Measurements from ENCODE around the gene AZU1. TPM values are rescaled to one million over a fixed set of nuclear protein-coding genes. Genes with fewer than 3 reads are reported as not detected.

Gene AZU1
- total and polyA plus RNA-seq, 7 donors, result 0.03 to 1.1 (median 0.36) TPM; not detected in 4

DNA sequence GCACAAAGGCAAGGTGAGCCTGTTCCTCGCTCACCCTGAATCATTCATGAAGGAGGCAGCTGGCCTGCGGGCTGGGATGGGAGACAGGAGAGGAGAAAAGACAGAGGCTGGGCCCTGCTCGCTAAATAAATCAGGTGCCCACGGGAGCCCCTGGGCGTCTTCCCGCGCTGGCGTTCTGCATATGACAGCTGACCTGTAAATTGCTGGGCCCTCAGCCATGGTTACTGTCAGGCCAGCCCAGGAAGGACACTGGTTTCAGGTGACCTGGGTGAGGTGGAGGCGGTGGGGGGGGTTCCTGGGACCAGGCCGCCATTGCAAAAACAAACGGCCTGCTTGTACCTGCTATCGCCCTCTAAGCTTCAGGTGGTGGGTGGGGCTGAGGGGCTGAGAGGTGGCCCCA is 33.8 kb upstream of the AZU1 start:
- Histone ChIP-seq H3K4me1 (peaks cover 0 to 26% (median 17%) of the 10 kb centered on the region in 4 donors), H3K36me3 (no peaks in the 10 kb centered on the region), H3K9me3 (no peaks in the 10 kb centered on the region), H3K4me3 (no peak overlapping the region), H3K27me3 (no peaks in the 10 kb centered on the region), H3K27ac (no peak overlapping the region)
- TF ChIP-seq POLR2AphosphoS5 (IDR thresholded peaks at IDR 0.05), result no peak
- no peak for TF ChIP-seq POLR2A (IDR thresholded peaks at IDR 0.05)
- TF ChIP-seq EP300 (IDR thresholded peaks at IDR 0.05), result no peak
- TF ChIP-seq, protein P1, sequence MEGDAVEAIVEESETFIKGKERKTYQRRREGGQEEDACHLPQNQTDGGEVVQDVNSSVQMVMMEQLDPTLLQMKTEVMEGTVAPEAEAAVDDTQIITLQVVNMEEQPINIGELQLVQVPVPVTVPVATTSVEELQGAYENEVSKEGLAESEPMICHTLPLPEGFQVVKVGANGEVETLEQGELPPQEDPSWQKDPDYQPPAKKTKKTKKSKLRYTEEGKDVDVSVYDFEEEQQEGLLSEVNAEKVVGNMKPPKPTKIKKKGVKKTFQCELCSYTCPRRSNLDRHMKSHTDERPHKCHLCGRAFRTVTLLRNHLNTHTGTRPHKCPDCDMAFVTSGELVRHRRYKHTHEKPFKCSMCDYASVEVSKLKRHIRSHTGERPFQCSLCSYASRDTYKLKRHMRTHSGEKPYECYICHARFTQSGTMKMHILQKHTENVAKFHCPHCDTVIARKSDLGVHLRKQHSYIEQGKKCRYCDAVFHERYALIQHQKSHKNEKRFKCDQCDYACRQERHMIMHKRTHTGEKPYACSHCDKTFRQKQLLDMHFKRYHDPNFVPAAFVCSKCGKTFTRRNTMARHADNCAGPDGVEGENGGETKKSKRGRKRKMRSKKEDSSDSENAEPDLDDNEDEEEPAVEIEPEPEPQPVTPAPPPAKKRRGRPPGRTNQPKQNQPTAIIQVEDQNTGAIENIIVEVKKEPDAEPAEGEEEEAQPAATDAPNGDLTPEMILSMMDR (IDR thresholded peaks at IDR 0.05), result no peak
- no peak for DNase-seq
- intact Hi-C loops (cut with DNase I), result no loop called here
- 93 to 95% methylated on average over 12 of the region's 12 CpGs for WGBS, 2 donors

GRCh38 chr19:795073-795611 is 32.5 kb upstream of the AZU1 start:
- Histone ChIP-seq H3K4me3 (no peak overlapping the region), H3K4me1 (peaks cover 0 to 33% (median 30%) of the 10 kb centered on the region in 4 donors), H3K36me3 (peaks cover 0 to 2% (median 0%) of the 10 kb centered on the region in 4 donors), H3K27ac (peak overlapping the region; percentile 10 to 90 (median 48)), H3K9me3 (no peaks in the 10 kb centered on the region), H3K27me3 (no peaks in the 10 kb centered on the region)
- intact Hi-C loops (cut with DNase I), result loop anchor here (5.0 kb wide), 2 partner anchors 57 to 133 kb away; partner anchors contain the start of genes ELANE and RNF126
- 83 to 84% methylated on average over 28 of the region's 28 CpGs for WGBS, 2 donors
- no peak for DNase-seq
- TF ChIP-seq POLR2AphosphoS5 (IDR thresholded peaks at IDR 0.05) (no peak), POLR2A (IDR thresholded peaks at IDR 0.05) (no peak), EP300 (IDR thresholded peaks at IDR 0.05) (no peak)
- TF ChIP-seq, protein P1 (IDR thresholded peaks at IDR 0.05), result no peak

DNA sequence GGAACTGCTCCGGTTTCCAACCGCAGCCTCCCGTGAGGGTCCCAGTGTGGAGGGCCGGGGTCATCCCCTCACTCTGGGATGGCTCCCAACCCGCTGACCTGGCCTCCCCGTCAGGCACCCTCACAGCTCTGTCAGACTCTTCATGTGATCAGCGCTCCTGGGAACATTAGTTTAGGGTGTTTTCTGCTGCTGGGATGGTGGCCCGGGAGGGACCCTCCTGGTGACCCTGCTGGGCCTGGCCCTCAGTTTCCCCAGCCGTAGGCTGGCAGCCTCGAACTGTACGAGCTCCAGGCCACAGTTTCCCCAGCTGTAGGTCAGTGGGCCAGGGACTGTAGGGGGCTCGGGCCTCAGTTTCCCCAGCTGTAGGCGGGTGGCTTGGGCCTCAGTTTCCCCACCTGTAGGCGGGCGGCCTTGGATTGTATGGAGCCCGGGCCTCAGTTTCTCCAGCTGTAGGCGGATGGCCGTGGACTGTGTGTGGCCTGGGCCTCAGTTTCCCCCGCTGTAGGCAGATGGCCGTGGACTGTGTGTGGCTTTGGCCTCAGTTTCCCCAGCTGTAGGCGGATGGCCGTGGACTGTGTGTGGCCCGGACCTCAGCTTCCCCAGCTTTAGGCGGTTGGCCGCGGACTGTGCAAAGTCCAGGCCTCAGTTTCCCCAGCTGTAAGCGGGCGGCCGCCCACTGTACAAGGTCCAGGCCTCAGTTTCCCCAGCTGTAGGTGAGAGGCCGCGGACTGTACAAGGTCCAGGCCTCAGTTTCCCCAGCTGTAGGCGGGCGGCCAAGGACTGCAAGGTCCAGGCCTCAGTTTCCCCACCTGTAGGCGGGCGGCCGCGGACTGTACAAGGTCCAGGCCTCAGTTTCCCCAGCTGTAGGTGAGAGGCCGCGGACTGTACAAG is 31.7 kb upstream of the AZU1 start:
- WGBS, 2 donors, result 76 to 82% methylated on average over 39 of the region's 39 CpGs
- Histone ChIP-seq H3K27ac (peak overlapping the region; percentile 79 to 90 (median 82)), H3K9me3 (no peaks in the 10 kb centered on the region), H3K27me3 (no peaks in the 10 kb centered on the region), H3K4me3 (peak overlapping the region; percentile 47 to 100 (median 63)), H3K36me3 (peaks cover 0 to 7% (median 0%) of the 10 kb centered on the region in 4 donors), H3K4me1 (peaks cover 0 to 41% (median 38%) of the 10 kb centered on the region in 4 donors)
- TF ChIP-seq POLR2AphosphoS5 (IDR thresholded peaks at IDR 0.05), result no peak
- no peak for TF ChIP-seq EP300 (IDR thresholded peaks at IDR 0.05)
- no peak for TF ChIP-seq POLR2A (IDR thresholded peaks at IDR 0.05)
- TF ChIP-seq, protein P1 (IDR thresholded peaks at IDR 0.05), result no peak
- intact Hi-C loops (cut with DNase I), result loop anchor here (5.0 kb wide), 2 partner anchors 56 to 134 kb away; partner anchors contain the start of genes ELANE and RNF126
- no peak for DNase-seq

GRCh38 chr19:796692-797527 is 30.7 kb upstream of the AZU1 start, which contains the start of gene PTBP1:
Gene PTBP1, plus strand, starts transcription at chr19:797452. Its CDS starts 46 bp downstream, at chr19:797498.
- 0 to 1% methylated on average over 83 of the region's 83 CpGs for WGBS, 2 donors
- Histone ChIP-seq H3K36me3 (peaks cover 0 to 7% (median 0%) of the 10 kb centered on the region in 4 donors), H3K4me1 (peaks cover 0 to 51% (median 48%) of the 10 kb centered on the region in 4 donors), H3K9me3 (no peaks in the 10 kb centered on the region), H3K4me3 (peak within 1 kb of the TSS; percentile 76 to 100 (median 96)), H3K27ac (peak within 1 kb of the TSS; percentile 93 to 100 (median 97)), H3K27me3 (no peaks in the 10 kb centered on the region)
- DNase-seq, result peak; percentile 100
- intact Hi-C loops (cut with DNase I), result loop anchor here (5.0 kb wide), 2 partner anchors 55 to 135 kb away; partner anchors contain the start of genes ELANE and RNF126
- TF ChIP-seq POLR2AphosphoS5 (IDR thresholded peaks at IDR 0.05), result peak; percentile 75 to 89 (median 82)
- no peak for TF ChIP-seq EP300 (IDR thresholded peaks at IDR 0.05)

Measured in sigmoid colon (tissue), 7 donors.